K562 (cell line): ENCODE data around the gene IGFBP4. TPM values are rescaled to one million over a fixed set of nuclear protein-coding genes. Genes with fewer than 3 reads are reported as not detected.
A peak's percentile ranks its signal among the peaks of the same experiment; 100 is the strongest.

ENCODE experiments used
- ADNP ChIP-seq: fragments of 200-800 bp; sonication (Bioruptor generic); IDR thresholded peaks from 2 replicates; pipeline ENCODE4 v1.6.1; 2016; ENCODE audit warnings: missing genetic modification characterization, missing compliant biosample characterization
- BCOR ChIP-seq: fragments of 450-650 bp; IDR thresholded peaks from 2 replicates; pipeline ENCODE4 v1.6.1; 2016
- CBX1 ChIP-seq: sonication (generic); IDR thresholded peaks from 2 replicates; pipeline ENCODE4 v1.6.1; 2016; ENCODE audit warnings: antibody characterized with exemption, low read depth, mild to moderate bottlenecking
- CREB3L1 ChIP-seq: fragments of 450-650 bp; IDR thresholded peaks from 2 replicates; pipeline ENCODE4 v1.6.1; 2014; ENCODE audit warnings: low read depth, mild to moderate bottlenecking, moderate library complexity, borderline replicate concordance
- FIP1L1 ChIP-seq: fragments of 200-400 bp; formaldehyde crosslinking; IDR thresholded peaks from 2 replicates; pipeline ENCODE4 v1.6.1; 2018; ENCODE audit warnings: mild to moderate bottlenecking, low read depth, low read length; ENCODE audit not compliant: poor library complexity, severe bottlenecking
- FOXK2 ChIP-seq, 2 experiments: fragments of 450-650 bp; IDR thresholded peaks in 1 of 2; conservative IDR thresholded peaks in 1 of 2; 2 replicates each; pipeline ENCODE4 v1.6.1; 2016; ENCODE audit warnings: low read depth in 2 of 2, mild to moderate bottlenecking in 1 of 2
- GATA2 ChIP-seq: sonication (generic); formaldehyde crosslinking; IDR thresholded peaks from 2 replicates; pipeline ENCODE4 v1.4.0; 2020; ENCODE audit warnings: mild to moderate bottlenecking, missing genetic modification reagents
- HDAC2 ChIP-seq: fragments of 450-650 bp; IDR thresholded peaks from 2 replicates; pipeline ENCODE4 v1.6.1; 2016; ENCODE audit warnings: mild to moderate bottlenecking
- HMGXB4 ChIP-seq: sonication (generic); formaldehyde crosslinking; IDR thresholded peaks from 2 replicates; pipeline ENCODE4 v1.8.1; 2023; ENCODE audit warnings: mild to moderate bottlenecking, missing genetic modification reagents
- MCM5 ChIP-seq: fragments of 450-650 bp; IDR thresholded peaks from 2 replicates; pipeline ENCODE4 v1.6.1; 2016; ENCODE audit warnings: low read depth
- RBM25 ChIP-seq: fragments of 200-400 bp; formaldehyde crosslinking; IDR thresholded peaks from 2 replicates; pipeline ENCODE4 v1.6.1; 2018; ENCODE audit warnings: low read length, low read depth, moderate library complexity; ENCODE audit not compliant: severe bottlenecking
- RCOR1 ChIP-seq, 2 experiments: IDR thresholded peaks; 2 replicates each; pipeline ENCODE4 v1.6.1; 2012; ENCODE audit warnings: low read depth in 2 of 2, low read length in 2 of 2, borderline replicate concordance in 1 of 2, improper control_type of control experiment in 1 of 2
- ZBTB8A ChIP-seq: fragments of 450-650 bp; IDR thresholded peaks from 2 replicates; pipeline ENCODE4 v1.6.1; 2018; ENCODE audit warnings: mild to moderate bottlenecking, moderate library complexity; ENCODE audit not compliant: partially characterized antibody
- ZNF133 ChIP-seq: fragments of 250-450 bp; sonication (Bioruptor Pico); IDR thresholded peaks from 2 replicates; pipeline ENCODE4 v1.4.0; 2020; ENCODE audit warnings: mild to moderate bottlenecking
- polyA plus RNA-seq, 8 experiments: library from polyadenylated mRNA; depleted of rRNA in 4 of 8; stranded (reverse) in 5 of 8; unstranded in 3 of 8; fragments of >200 nt; fragmentation: Nextera tagmentation in 2 of 8; fragmentation: Illumina TruSeq in 1 of 8; extraction: Ambion mirVana in 2 of 8; extraction: Trizol in 1 of 8; gene quantifications; 2 replicates each; pipeline versions ENCODE4 v1.2.1 to v1.2.3, GENCODE V29; 2011 to 2014; ENCODE audit warnings: inconsistent platforms in 1 of 8, missing spikeins in 1 of 8
- total RNA-seq, 7 experiments: library from RNA; depleted of rRNA in 6 of 7; stranded (reverse); fragments of >200 nt in 6 of 7; fragmentation: Illumina TruSeq in 2 of 7; extraction: Trizol in 2 of 7; gene quantifications; 2 replicates each; pipeline versions ENCODE4 v1.2.1 to v1.2.3, GENCODE V29; 2011 to 2021; ENCODE audit warnings: low replicate concordance in 1 of 7
- TF ChIP-seq, protein P1 (sequence below), 2 experiments: fragments of 150-350 bp in 1 of 2; IDR thresholded peaks; 2 replicates each; pipeline ENCODE4 v1.6.1; 2012 to 2016; ENCODE audit warnings: low read depth in 2 of 2, low read length in 2 of 2, mild to moderate bottlenecking in 1 of 2, moderate library complexity in 1 of 2
- TF ChIP-seq, protein P2 (sequence below): fragments of 450-650 bp; IDR thresholded peaks from 2 replicates; pipeline ENCODE4 v1.6.1; 2017; ENCODE audit warnings: antibody characterized with exemption

IGFBP4 gene
- total and polyA plus RNA-seq, 9 of the 15 experiments (the other 6 are each of a cell fraction or from before 2014, with no cell fraction given), result 8.8 to 99.8 (median 18.6) TPM

DNA sequence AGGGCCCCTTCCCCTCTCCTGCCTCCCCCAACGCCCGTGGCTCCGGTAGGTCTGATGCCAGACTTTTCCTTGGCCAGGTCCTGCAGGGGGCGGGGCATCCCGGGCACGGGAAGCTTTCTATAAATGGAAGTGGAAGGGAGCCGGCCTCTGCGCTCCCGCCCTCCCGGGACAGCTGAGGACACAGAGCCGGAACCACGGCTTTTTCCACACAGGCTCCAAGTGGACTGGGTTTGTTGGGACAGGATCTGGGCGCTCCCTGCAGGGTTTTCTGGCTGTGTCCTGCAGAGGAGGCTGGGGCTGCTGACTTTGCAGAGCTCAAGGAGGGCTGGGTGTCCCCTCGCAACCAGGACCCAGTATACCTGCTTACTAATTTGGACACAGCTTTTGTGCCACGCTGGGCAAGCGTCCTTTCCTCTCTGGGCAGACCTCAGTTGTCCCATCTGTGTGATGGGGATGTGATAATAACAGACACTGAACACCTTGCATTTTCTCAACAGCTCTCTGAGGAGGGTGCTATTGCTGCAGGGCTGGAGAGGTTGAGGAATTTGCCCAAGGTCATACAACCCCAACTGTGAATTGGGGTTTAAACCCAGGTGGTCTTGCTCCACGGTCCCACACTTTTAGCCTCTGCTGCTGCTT is 56.4 kb downstream of the IGFBP4 start (continued):
- TF ChIP-seq HMGXB4 (CRISPR knock-in tag), result no peak
- no peak for TF ChIP-seq CREB3L1
- no peak for TF ChIP-seq ZBTB8A
- TF ChIP-seq HDAC2, result peak; percentile 37; the same call in 1 of the 2 replicates
- TF ChIP-seq ADNP, result 0 out of 2 replicates have a peak, but pooled peaks have one; percentile 46
- TF ChIP-seq, protein P1, sequence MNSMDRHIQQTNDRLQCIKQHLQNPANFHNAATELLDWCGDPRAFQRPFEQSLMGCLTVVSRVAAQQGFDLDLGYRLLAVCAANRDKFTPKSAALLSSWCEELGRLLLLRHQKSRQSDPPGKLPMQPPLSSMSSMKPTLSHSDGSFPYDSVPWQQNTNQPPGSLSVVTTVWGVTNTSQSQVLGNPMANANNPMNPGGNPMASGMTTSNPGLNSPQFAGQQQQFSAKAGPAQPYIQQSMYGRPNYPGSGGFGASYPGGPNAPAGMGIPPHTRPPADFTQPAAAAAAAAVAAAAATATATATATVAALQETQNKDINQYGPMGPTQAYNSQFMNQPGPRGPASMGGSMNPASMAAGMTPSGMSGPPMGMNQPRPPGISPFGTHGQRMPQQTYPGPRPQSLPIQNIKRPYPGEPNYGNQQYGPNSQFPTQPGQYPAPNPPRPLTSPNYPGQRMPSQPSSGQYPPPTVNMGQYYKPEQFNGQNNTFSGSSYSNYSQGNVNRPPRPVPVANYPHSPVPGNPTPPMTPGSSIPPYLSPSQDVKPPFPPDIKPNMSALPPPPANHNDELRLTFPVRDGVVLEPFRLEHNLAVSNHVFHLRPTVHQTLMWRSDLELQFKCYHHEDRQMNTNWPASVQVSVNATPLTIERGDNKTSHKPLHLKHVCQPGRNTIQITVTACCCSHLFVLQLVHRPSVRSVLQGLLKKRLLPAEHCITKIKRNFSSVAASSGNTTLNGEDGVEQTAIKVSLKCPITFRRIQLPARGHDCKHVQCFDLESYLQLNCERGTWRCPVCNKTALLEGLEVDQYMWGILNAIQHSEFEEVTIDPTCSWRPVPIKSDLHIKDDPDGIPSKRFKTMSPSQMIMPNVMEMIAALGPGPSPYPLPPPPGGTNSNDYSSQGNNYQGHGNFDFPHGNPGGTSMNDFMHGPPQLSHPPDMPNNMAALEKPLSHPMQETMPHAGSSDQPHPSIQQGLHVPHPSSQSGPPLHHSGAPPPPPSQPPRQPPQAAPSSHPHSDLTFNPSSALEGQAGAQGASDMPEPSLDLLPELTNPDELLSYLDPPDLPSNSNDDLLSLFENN (IDR thresholded peaks at IDR 0.05; ENCODE audit: low read depth in 2 of 2, low read length in 2 of 2), result no peak
- TF ChIP-seq MCM5, result no peak
- peak in 1 of 2 experiments; percentile 28; a peak in 1 of 4 replicates for TF ChIP-seq RCOR1 (IDR thresholded peaks at IDR 0.05; ENCODE audit: borderline replicate concordance in 1 of 2, low read depth in 2 of 2, low read length in 2 of 2)
- no peak for TF ChIP-seq FIP1L1
- TF ChIP-seq CBX1, result peak; percentile 71; the same call in 1 of the 2 replicates
- peak; percentile 88 for TF ChIP-seq BCOR
- TF ChIP-seq RBM25, result peak; percentile 65
- TF ChIP-seq, protein P2, sequence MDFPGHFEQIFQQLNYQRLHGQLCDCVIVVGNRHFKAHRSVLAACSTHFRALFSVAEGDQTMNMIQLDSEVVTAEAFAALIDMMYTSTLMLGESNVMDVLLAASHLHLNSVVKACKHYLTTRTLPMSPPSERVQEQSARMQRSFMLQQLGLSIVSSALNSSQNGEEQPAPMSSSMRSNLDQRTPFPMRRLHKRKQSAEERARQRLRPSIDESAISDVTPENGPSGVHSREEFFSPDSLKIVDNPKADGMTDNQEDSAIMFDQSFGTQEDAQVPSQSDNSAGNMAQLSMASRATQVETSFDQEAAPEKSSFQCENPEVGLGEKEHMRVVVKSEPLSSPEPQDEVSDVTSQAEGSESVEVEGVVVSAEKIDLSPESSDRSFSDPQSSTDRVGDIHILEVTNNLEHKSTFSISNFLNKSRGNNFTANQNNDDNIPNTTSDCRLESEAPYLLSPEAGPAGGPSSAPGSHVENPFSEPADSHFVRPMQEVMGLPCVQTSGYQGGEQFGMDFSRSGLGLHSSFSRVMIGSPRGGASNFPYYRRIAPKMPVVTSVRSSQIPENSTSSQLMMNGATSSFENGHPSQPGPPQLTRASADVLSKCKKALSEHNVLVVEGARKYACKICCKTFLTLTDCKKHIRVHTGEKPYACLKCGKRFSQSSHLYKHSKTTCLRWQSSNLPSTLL, result no peak
- no peak for TF ChIP-seq GATA2 (CRISPR knock-in tag)
- TF ChIP-seq FOXK2 (conservative IDR thresholded peaks at IDR 0.05 in 1 of 2, IDR thresholded peaks at IDR 0.05 in 1 of 2; ENCODE audit: low read depth in 2 of 2), result no peak
- TF ChIP-seq ZNF133, result no peak
